HG03159 (cell line): Measurements from ENCODE around the gene CAPNS2.
"Not testable (repeated sequence)": the region's sequence is repeated elsewhere in the genome, so short reads cannot be mapped to it uniquely, and the experiment has no call there.

Experiments used
- ATAC-seq: cut with Tn5 transposase; IDR thresholded peaks from one replicate; pipeline ENCODE4 v1.9.1; 2021; ENCODE audit warnings: mild to moderate bottlenecking, moderate library complexity; ENCODE audit not compliant: unreplicated experiment

The CAPNS2 gene

GRCh38 chr16:55567382-55567781, 898 bp downstream of the CAPNS2 start:
- no peak for ATAC-seq

- no peak for ATAC-seq
These were observed 1.7 kb downstream of the CAPNS2 start for GRCh38 chr16:55568207-55568606.

DNA sequence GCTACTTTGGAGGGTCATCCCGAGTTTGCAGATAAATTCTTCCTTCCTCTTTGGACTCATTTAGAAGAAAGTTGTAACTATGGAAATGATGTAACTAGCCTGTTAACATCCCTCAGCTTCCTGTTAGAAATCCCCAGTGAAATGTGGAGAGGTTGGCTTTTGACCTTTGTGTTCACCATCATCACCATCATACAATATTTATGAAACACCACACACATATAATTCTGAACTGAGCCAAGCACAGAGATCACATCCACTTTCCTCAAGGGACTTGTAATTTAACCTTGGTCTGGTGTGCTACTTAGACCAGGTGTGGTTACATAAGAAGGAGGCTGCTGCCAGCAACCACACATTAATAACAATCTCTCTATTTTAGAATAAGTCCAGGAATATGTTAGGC, 2.5 kb downstream of the CAPNS2 start:
- no peak for ATAC-seq

DNA sequence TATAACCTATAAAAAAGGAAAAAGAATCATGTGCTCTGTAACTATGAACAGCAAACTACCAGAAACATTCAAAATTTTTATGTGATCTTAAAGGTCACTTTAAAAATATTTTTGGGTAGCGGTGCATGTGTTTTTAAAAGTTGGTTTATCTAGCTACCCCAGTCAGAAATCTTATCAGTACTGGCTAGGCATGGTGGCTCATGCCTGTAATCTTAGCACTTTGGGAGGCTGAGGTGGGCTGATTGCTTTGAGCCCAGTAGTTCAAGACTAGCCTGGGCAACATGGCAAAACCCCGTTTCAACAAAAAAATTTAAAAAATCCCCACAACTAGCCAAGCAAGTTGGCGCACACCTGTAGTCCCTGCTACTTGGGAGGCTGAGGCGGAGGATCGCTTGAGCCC, 3.7 kb downstream of the CAPNS2 start:
- no peak for ATAC-seq

GRCh38 chr16:55571191-55571897, 4.9 kb downstream of the CAPNS2 start:
- no peak for ATAC-seq

- no peak for ATAC-seq
These were observed 6.0 kb downstream of the CAPNS2 start for GRCh38 chr16:55572439-55572838.

- no peak for ATAC-seq
These were observed 8.3 kb downstream of the CAPNS2 start for GRCh38 chr16:55574811-55575210.

DNA sequence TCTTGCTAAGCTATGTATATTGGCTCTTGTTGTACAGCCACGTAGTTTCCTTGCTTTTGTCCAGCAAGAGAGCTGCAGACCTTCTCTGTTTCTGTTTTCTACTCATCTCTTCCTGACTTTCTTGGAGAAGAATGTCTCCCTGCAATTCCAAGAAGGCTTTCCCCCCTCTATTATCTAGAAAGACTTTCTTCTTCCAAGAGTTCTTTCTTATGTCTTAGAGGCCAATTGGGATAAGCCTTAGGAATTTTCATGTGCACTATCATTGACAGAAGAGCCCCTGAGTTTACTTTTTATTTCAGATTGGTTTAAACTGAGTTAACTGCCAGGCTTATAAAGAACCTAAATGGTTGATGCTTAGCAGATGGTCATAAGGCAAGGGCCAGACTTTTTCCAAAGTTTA, 9.0 kb downstream of the CAPNS2 start:
- no peak for ATAC-seq

DNA sequence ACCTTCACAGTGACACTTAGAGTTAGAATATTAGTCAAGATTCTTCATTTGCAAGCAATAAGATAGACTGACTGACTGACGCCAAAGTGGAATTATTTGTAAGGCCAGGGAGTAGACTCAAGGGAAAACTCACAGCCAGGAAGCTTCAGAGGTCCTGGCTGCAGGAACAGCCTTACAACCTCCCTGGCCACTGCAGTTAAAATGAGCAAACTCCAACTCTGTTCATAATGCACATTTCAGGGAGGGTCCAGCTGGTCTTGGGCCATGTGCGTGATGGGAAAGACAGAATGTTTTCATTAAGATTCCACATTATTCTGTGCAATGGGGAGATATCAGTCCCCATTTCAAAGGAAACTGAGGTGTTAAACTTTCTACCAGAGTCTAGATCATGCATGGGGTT, 9.9 kb downstream of the CAPNS2 start:
- ATAC-seq: no peak

DNA sequence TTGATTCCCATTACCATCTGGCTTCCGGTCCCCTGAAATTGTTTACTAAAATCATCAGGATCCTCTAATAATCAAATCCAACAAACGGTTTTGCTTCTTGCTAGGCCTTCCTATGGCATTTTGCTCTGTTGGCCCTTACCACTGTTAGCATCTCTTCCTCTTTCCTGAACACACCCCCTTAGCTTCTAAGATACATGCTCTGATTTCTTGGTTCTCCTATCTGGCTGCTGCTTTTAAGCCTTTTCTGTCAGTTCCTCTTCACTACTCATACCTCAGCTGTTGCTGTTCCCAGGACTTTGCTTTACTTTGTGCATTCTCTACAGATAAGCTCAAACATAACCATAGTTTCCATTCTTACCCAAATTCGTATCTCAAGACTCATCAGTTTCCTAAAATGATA, 11.4 kb downstream of the CAPNS2 start:
- ATAC-seq: no peak

GRCh38 chr16:55585631-55586030, 19.1 kb downstream of the CAPNS2 start:
- ATAC-seq: no peak

- no peak for ATAC-seq
These were observed 22.3 kb downstream of the CAPNS2 start for GRCh38 chr16:55588799-55589198.

DNA sequence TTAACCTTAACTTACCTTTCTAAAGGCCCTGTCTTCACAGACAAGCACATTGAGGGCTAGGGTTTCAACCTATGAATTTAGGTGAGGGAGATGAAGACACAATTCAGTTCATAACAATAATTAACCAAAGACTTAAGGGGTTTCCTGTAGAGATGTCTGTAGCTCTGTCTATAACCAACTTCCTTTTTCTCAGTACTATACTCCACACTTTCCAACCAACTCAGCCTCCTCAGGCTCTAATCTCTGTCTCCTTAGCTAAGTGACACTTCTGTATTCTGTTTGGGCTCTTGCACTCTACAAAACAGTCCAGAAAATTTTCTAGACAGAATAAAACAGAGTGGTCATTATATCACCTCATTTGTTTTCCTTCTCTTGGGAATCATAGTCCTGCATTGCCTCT, 25.8 kb downstream of the CAPNS2 start:
- ATAC-seq: no peak

- no peak for ATAC-seq
These were observed 31.4 kb downstream of the CAPNS2 start for GRCh38 chr16:55597928-55598327.

DNA sequence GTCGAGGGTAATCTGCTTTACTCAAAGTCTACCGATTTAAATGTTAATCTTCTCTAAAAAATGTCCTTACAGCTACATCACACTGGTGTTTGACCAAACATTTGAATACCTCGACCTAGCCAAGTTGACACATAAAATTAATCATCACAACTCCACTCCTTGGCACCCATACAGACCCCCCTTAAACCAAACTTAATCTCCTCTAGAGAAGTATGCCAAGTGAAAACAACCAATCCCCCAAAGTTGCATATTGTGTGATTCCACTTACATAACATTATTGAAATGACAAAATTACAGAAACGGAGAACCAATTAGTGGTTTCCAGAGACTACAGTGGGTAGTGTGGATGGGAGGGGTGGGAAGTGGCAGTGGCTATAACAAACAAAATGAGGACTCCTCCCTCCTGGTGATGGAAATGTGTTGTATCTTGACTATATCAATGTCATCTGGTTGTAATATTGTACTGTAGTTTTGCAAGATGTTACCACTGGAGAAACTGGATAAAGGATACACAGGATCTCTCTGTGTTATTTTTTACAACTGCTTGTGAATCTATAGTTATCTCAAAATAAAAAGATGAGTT, 39.4 kb downstream of the CAPNS2 start:
- no peak for ATAC-seq

GRCh38 chr16:55613613-55614335, 47.3 kb downstream of the CAPNS2 start:
- ATAC-seq: no peak

DNA sequence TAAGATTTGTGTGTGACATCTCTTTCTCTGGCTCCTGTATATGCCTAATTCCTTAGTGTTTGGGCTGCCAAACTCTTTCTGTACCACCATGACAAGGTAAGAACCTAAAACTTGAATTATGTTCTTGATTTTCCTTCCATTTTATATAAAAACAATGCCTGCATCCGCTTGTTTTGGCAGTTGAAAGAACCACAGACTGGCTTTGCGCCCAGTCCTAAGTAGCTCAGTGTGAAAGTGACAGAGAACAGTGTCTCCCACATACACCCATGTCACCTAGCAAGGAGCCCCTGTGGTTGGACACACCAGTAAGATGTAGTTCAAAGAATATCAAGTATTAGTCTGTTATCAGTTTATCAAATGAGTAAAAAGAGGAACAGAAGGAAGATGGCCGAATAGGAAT, 48.6 kb downstream of the CAPNS2 start:
- ATAC-seq: no peak

- not testable (repeated sequence) for ATAC-seq
These were observed 49.2 kb downstream of the CAPNS2 start for GRCh38 chr16:55615670-55616069.
